Osteoblast (primary cell): ENCODE results near the gene PKP1. TPM values are rescaled to one million over a fixed set of nuclear protein-coding genes. Genes with fewer than 3 reads are reported as not detected.

Experiments used
- DNase-seq: peaks from one replicate; pipeline ENCODE4 v3.0.0; 2011; ENCODE audit warnings: low spot score, mixed read lengths; ENCODE audit not compliant: insufficient read length; ENCODE audit errors: missing footprints
- H2AFZ ChIP-seq: 2 replicates; pipeline ENCODE4 v1.6.0; 2011; ENCODE audit warnings: mild to moderate bottlenecking, low read length
- H3K27ac ChIP-seq: 2 replicates; pipeline ENCODE4 v1.5.1; 2011; ENCODE audit warnings: mild to moderate bottlenecking, low read depth, low read length, moderate library complexity
- H3K27me3 ChIP-seq: 2 replicates; pipeline ENCODE4 v1.6.0; 2012; ENCODE audit warnings: mild to moderate bottlenecking, control low read depth, inconsistent platforms, low read length, moderate library complexity; ENCODE audit not compliant: insufficient read depth
- H3K36me3 ChIP-seq: 2 replicates; pipeline ENCODE4 v1.5.1; 2011; ENCODE audit warnings: mild to moderate bottlenecking, low read length, control low read depth, moderate library complexity; ENCODE audit not compliant: insufficient read depth
- H3K4me1 ChIP-seq: 2 replicates; pipeline ENCODE4 v1.5.1; 2011; ENCODE audit warnings: mild to moderate bottlenecking, low read length, control low read depth, moderate library complexity; ENCODE audit not compliant: insufficient read depth
- H3K4me2 ChIP-seq: 2 replicates; pipeline ENCODE4 v1.6.0; 2011; ENCODE audit warnings: mild to moderate bottlenecking, low read length; ENCODE audit not compliant: insufficient read depth
- H3K4me3 ChIP-seq: fragments of 200-600 bp; sonication (generic); 3 replicates; pipeline ENCODE4 v1.5.1; 2012; ENCODE audit warnings: mild to moderate bottlenecking, low read length, inconsistent platforms; ENCODE audit not compliant: insufficient read depth
- H3K79me2 ChIP-seq: 2 replicates; pipeline ENCODE4 v1.6.0; 2012; ENCODE audit warnings: mild to moderate bottlenecking, low read length, control low read depth, inconsistent platforms; ENCODE audit not compliant: insufficient read depth
- H3K9me3 ChIP-seq: 2 replicates; pipeline ENCODE4 v1.5.1; 2011; ENCODE audit warnings: low read depth, low read length, control low read depth
- H4K20me1 ChIP-seq: 2 replicates; pipeline ENCODE4 v1.6.0; 2012; ENCODE audit warnings: mild to moderate bottlenecking, low read length, control low read depth; ENCODE audit not compliant: insufficient read depth
- total RNA-seq: library from RNA; depleted of rRNA; stranded (reverse); fragments of >200 nt; gene quantifications from 2 replicates; pipeline ENCODE4 v1.2.3, GENCODE V29; 2012
- TF ChIP-seq, protein P1 (sequence below): IDR thresholded peaks from 2 replicates; pipeline ENCODE4 v1.5.1; 2011; ENCODE audit warnings: mild to moderate bottlenecking, low read depth, low read length, moderate library complexity; ENCODE audit errors: extremely low read depth

Gene PKP1
- total RNA-seq, 1 donor: under 0.01 TPM

DNA sequence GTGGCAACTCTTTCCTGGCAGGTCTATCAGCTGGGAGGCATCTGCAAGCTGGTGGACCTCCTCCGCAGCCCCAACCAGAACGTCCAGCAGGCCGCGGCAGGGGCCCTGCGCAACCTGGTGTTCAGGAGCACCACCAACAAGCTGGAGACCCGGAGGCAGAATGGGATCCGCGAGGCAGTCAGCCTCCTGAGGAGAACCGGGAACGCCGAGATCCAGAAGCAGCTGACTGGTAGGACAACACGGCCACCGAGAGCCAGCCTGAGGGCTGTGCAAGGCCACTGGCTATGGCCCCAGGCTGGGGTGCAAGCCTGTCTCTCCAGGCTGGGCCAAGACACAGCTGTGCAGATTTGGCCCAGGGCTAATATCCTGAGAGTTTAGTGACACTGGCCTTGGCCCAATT, 34.2 kb downstream of the PKP1 start:
- no peaks in the 10 kb centered on the region for H4K20me1 ChIP-seq

GRCh38 chr1:201318504-201319340, 35.4 kb downstream of the PKP1 start:
- Histone ChIP-seq H4K20me1 (no peaks in the 10 kb centered on the region), H3K79me2 (no peaks in the 10 kb centered on the region), H3K4me2 (no peak overlapping the region), H3K4me1 (no peaks in the 10 kb centered on the region), H3K27ac (no peak overlapping the region), H3K27me3 (no peaks in the 10 kb centered on the region), H3K36me3 (no peaks in the 10 kb centered on the region), H3K4me3 (no peak overlapping the region), H3K9me3 (no peaks in the 10 kb centered on the region), H2AFZ (no peak overlapping the region)
- DNase-seq: no peak
- TF ChIP-seq, protein P1, sequence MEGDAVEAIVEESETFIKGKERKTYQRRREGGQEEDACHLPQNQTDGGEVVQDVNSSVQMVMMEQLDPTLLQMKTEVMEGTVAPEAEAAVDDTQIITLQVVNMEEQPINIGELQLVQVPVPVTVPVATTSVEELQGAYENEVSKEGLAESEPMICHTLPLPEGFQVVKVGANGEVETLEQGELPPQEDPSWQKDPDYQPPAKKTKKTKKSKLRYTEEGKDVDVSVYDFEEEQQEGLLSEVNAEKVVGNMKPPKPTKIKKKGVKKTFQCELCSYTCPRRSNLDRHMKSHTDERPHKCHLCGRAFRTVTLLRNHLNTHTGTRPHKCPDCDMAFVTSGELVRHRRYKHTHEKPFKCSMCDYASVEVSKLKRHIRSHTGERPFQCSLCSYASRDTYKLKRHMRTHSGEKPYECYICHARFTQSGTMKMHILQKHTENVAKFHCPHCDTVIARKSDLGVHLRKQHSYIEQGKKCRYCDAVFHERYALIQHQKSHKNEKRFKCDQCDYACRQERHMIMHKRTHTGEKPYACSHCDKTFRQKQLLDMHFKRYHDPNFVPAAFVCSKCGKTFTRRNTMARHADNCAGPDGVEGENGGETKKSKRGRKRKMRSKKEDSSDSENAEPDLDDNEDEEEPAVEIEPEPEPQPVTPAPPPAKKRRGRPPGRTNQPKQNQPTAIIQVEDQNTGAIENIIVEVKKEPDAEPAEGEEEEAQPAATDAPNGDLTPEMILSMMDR: no peak

More for the DNA sequence above, 34.2 kb downstream of the PKP1 start:
- no peaks in the 10 kb centered on the region for H3K36me3 ChIP-seq
- no peak overlapping the region for H2AFZ ChIP-seq
- H3K79me2 ChIP-seq: no peaks in the 10 kb centered on the region
- H3K27me3 ChIP-seq: no peaks in the 10 kb centered on the region
- no peak overlapping the region for H3K4me3 ChIP-seq
- no peak for DNase-seq
- no peak overlapping the region for H3K27ac ChIP-seq
- TF ChIP-seq, protein P1: no peak
- no peaks in the 10 kb centered on the region for H3K4me1 ChIP-seq
- H3K4me2 ChIP-seq: no peak overlapping the region
- no peaks in the 10 kb centered on the region for H3K9me3 ChIP-seq

GRCh38 chr1:201319631-201320030, 36.3 kb downstream of the PKP1 start:
- Histone ChIP-seq H3K27me3 (no peaks in the 10 kb centered on the region), H2AFZ (no peak overlapping the region), H3K4me2 (no peak overlapping the region), H3K9me3 (no peaks in the 10 kb centered on the region), H3K4me3 (no peak overlapping the region), H4K20me1 (no peaks in the 10 kb centered on the region), H3K79me2 (no peaks in the 10 kb centered on the region), H3K27ac (no peak overlapping the region), H3K36me3 (no peaks in the 10 kb centered on the region), H3K4me1 (no peaks in the 10 kb centered on the region)
- TF ChIP-seq, protein P1: no peak
- DNase-seq: peak; percentile 23

DNA sequence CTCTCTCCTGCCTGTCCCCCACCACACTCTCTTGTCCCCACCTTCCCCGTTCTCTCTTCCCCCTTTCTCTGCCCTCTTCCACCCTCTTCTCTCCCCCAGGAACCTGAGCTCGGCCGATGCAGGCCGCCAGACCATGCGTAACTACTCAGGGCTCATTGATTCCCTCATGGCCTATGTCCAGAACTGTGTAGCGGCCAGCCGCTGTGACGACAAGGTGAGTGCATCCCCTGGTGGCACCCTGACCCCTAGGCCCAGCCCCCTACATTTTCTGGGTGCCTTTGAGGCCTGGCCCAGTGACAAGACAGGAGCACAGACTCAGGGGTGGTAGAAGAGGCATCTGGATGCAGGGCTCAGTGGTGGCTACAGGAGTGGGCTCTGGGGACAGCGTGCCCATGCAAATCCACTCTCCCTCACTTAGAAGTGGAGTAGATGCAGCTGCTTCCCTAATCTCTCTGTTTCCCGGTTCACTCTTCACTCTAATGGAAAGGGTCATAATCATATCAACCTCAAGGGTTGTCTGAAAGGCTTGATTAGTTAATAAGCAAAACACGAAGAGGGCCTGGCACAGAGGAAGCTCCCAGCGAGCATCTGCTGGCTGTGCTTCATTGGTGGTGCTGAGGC, 37.0 kb downstream of the PKP1 start:
- no peak overlapping the region for H3K27ac ChIP-seq
- DNase-seq: no peak
- no peaks in the 10 kb centered on the region for H3K9me3 ChIP-seq
- no peaks in the 10 kb centered on the region for H3K4me1 ChIP-seq
- no peaks in the 10 kb centered on the region for H3K27me3 ChIP-seq
- H3K4me2 ChIP-seq: no peak overlapping the region
- H3K4me3 ChIP-seq: no peak overlapping the region
- H4K20me1 ChIP-seq: no peaks in the 10 kb centered on the region
- H2AFZ ChIP-seq: no peak overlapping the region
- no peaks in the 10 kb centered on the region for H3K36me3 ChIP-seq
- no peaks in the 10 kb centered on the region for H3K79me2 ChIP-seq
- TF ChIP-seq, protein P1: no peak
